GM21390 (cell line): ENCODE measurements around the gene KRTAP10-7.
"Not testable (repeated sequence)": the region's sequence is repeated elsewhere in the genome, so short reads cannot be mapped to it uniquely, and the experiment has no call there.

Experiments
- ATAC-seq: cut with Tn5 transposase; IDR thresholded peaks from one replicate; pipeline ENCODE4 v1.9.1; 2021; ENCODE audit not compliant: unreplicated experiment

KRTAP10-7 gene

GRCh38 chr21:44610157-44610843 is 9.9 kb downstream of the KRTAP10-7 start:
- ATAC-seq = not testable (repeated sequence)

DNA sequence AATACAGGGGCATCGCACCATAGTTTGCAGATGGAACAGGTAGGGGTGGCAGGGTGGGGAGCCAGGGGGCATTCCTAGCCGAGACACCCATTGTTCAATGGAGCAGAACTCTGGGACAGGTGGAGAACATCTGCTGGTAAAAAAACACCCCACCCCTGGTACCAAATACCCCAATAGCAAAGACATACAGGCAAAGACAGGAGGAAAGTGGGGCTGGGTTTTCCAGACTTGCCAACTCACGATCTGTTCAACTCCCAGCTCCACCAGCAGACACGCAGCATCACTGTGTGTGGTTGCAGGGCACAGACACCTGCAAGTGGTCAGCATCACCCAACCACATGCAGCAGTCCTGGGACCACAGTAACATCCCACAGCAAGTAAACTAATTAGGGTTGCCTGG is 11.2 kb downstream of the KRTAP10-7 start:
- no peak for ATAC-seq

GRCh38 chr21:44612029-44612486 is 11.7 kb downstream of the KRTAP10-7 start, which contains the start of gene KRTAP10-8:
Gene KRTAP10-8, plus strand, starts transcription at chr21:44612079. Its CDS starts 22 bp downstream, at chr21:44612101.
- ATAC-seq = no peak

DNA sequence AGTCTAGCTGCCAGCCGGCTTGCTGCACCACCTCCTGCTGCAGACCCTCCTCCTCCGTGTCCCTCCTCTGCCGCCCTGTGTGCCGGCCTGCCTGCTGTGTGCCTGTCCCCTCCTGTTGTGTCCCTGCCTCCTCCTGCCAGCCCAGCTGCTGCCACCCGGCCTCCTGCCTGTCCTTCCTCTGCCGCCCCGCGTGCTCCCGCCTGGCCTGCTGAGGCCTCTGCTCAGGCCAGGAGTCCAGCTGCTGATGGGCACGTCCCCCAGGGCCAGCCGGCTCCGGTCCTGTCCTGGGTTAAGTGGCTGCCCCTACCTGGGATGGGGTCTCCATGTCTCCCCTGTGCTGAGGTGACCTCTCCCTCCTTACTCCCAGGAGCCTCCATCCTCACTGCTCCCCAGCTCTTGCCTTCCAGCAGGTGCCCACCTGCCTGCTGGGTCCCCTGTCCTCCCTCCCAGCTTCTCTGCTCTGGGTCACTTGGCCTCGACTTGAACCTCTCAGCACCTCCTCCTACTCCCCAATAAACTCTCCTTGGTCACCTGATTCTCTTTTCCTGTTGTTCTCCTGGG is 12.4 kb downstream of the KRTAP10-7 start:
- no peak for ATAC-seq

GRCh38 chr21:44613386-44614155 is 13.2 kb downstream of the KRTAP10-7 start:
- no peak for ATAC-seq

DNA sequence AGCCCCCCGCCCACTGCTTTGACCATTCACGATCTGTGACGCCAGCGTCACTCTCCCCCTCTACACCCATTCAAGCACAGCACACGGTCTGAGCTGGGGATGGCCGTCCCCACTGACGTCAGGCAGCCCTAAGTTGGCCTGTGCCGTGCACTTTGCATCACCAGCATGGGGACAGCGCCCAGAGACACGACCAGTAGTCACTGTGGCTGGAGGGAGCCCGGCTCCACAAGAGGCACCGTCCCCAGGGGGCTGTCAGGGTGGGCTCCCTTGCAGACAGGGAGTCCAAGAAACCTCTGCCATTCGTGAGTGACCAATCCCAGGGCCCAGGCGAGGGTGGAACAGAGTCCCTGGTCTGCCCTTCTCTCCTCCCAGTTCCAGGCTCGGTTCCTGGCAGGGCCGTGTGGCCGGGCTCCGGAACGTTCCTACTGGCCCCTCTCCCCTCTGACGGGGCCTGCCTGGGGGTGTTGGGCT is 13.8 kb downstream of the KRTAP10-7 start:
- no peak for ATAC-seq

- ATAC-seq = no peak
These were observed 14.6 kb downstream of the KRTAP10-7 start for GRCh38 chr21:44614961-44615391.

GRCh38 chr21:44615466-44615865 is 15.1 kb downstream of the KRTAP10-7 start:
- ATAC-seq = no peak

GRCh38 chr21:44615911-44616590 is 15.7 kb downstream of the KRTAP10-7 start:
- ATAC-seq = no peak

GRCh38 chr21:44616591-44616926 is 16.2 kb downstream of the KRTAP10-7 start:
- ATAC-seq = no peak

- no peak for ATAC-seq
These were observed 16.7 kb downstream of the KRTAP10-7 start for GRCh38 chr21:44617071-44617501.

- ATAC-seq = no peak
These were observed 18.1 kb downstream of the KRTAP10-7 start for GRCh38 chr21:44618504-44618903.

DNA sequence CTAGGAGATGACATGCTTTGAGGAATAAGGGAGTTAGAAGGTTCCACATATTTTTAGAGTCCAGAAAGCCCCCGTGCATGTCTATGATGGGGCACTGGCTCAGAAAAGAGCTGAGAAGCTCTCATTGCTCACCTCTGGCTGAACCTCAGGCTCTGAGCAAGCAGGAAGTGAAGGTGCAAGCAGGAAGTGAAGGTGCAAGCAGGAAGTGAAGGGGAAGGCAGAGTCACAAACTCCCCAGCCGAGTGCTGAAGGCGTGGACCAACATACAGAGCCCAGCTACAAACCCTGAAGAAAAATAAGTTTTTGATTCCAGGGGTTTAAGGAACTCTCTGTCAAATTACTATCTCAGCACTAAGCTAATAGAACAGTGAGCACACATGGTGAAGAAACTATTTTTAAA is 18.5 kb downstream of the KRTAP10-7 start:
- ATAC-seq = no peak

- no peak for ATAC-seq
These were observed 19.5 kb downstream of the KRTAP10-7 start for GRCh38 chr21:44619886-44620285.

DNA sequence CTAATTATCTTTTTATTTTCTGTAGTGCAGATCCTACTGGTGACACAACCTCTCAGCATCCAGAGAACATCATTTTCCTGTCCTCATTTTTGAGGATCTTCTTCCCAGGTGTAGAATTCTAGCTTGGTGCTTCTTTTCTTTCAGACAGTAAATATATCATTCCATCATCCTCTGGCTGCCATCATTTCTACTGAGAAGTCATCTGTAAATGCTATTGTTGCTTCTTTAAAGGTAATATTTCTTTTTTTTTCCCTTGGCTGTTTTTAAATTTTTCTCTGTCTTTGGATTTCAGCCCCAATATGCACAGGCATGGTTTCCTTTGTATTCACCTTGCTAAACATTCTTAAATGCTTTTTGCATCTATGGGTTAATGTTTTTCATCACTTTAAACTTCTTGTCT is 23.2 kb downstream of the KRTAP10-7 start:
- no peak for ATAC-seq

DNA sequence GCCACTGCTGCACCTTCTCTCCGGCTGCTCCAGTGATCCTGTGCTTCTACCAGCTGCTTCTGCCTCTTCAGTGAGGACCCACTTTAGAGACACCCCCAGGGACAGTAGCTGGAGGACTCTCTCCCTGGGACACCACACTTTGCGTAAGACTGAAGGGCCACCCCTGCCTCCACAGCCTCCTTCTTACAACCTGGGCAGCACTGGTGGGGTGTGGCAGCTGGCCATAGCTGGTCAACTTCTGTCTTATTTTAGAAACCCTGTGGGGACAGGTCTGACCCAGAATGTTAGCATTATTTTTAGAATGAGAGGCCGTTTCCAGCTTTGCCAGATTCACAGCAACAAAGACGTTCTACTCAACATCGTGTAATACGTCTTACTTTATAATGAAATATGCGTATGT is 25.4 kb downstream of the KRTAP10-7 start:
- no peak for ATAC-seq

- ATAC-seq = no peak
These were observed 25.9 kb downstream of the KRTAP10-7 start for GRCh38 chr21:44626262-44626661.

DNA sequence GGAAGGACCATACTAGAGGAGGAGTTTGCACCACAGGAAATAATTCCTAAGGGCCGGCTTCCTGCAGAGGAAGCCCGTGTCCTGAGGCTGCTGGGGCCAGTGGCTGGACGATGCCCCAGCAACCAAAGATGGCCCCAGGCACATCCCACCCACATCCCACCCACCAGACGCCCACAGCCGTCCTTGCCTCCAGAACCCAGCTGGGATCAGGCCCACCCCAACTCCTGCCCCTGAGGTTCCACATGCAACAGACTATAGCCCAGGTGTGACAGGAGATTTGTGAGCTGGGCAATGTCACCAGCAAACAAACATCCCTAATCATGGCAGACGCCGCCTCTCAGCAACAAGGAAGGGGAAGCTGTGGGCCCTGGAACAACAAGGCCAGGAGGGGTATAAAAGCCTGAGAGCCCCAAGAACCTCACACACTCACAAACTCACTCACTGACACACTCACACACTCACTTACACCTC is 26.3 kb downstream of the KRTAP10-7 start, which contains the start of gene KRTAP10-9:
KRTAP10-9 (plus strand) TSS at position 421 of the 471 bp plus-strand sequence. CDS start 79 bp downstream, outside the sequence.
- ATAC-seq = no peak

DNA sequence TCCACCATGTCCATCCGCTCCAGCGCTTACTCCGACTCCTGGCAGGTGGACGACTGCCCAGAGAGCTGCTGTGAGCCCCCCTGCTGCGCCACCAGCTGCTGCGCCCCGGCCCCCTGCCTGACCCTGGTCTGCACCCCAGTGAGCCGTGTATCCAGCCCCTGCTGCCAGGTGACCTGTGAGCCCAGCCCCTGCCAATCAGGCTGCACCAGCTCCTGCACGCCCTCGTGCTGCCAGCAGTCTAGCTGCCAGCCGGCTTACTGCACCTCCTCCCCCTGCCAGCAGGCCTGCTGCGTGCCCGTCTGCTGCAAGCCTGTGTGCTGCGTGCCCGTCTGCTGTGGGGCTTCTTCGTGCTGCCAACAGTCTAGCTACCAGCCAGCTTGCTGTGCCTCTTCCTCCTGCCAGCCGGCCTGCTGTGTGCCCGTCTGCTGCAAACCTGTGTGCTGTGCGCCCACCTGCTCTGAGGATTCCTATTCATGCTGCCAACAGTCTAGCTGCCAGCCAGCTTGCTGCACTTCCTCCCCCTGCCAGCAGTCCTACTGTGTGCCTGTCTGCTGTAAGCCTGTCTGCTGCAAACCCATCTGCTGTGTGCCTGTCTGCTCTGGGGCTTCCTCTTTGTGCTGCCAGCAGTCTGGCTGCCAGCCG is 26.9 kb downstream of the KRTAP10-7 start:
- not testable (repeated sequence) for ATAC-seq

- not testable (repeated sequence) for ATAC-seq
These were observed 27.4 kb downstream of the KRTAP10-7 start for GRCh38 chr21:44627831-44628233.
